ENCODE measurements around the gene L3MBTL2.
A peak's percentile ranks its signal among the peaks of the same experiment; 100 is the strongest.

Gene L3MBTL2

GRCh38 chr22:41238570-41239442 lies 33.7 kb downstream of the L3MBTL2 start:
- peak overlapping the region; percentile 88 for H3K27ac ChIP-seq
- TF ChIP-seq, protein P1, sequence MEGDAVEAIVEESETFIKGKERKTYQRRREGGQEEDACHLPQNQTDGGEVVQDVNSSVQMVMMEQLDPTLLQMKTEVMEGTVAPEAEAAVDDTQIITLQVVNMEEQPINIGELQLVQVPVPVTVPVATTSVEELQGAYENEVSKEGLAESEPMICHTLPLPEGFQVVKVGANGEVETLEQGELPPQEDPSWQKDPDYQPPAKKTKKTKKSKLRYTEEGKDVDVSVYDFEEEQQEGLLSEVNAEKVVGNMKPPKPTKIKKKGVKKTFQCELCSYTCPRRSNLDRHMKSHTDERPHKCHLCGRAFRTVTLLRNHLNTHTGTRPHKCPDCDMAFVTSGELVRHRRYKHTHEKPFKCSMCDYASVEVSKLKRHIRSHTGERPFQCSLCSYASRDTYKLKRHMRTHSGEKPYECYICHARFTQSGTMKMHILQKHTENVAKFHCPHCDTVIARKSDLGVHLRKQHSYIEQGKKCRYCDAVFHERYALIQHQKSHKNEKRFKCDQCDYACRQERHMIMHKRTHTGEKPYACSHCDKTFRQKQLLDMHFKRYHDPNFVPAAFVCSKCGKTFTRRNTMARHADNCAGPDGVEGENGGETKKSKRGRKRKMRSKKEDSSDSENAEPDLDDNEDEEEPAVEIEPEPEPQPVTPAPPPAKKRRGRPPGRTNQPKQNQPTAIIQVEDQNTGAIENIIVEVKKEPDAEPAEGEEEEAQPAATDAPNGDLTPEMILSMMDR (conservative IDR thresholded peaks at IDR 0.05): no peak

DNA sequence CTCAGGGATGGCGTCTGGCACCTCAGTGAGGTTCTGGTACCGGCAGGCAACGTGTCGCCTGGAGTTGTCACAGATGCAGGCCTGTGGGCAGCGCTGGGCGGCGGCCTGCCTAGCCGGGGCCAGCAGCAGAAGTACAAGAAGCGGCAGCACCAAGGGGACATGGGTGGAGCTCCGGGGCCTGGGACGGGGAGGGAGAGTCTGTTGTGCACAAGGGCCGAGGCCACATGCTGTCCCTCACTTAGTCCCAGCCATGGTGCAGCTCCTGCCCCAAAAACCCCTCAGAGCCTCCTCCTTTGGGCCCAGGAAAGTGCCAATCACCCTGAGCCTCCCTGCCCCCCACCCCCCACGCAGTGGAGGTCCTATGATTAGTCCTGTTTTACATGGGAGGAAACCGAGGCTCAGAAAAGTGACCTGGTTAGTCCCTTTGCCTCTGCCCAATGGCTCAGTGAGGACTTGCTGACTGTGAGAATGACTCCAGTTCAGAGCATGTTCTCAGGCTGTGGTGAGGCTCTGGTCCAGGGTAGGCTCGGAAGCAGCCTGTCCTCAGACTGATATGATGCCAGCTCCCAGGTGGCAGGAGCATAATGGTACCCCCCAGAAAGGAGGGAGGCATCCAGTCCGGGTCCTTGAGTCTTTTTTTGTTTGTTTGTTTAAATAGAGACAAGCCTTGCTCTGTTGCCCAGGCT lies 34.5 kb downstream of the L3MBTL2 start:
- TF ChIP-seq, protein P1 (conservative IDR thresholded peaks at IDR 0.05): no peak
- H3K27ac ChIP-seq: no peak overlapping the region

DNA sequence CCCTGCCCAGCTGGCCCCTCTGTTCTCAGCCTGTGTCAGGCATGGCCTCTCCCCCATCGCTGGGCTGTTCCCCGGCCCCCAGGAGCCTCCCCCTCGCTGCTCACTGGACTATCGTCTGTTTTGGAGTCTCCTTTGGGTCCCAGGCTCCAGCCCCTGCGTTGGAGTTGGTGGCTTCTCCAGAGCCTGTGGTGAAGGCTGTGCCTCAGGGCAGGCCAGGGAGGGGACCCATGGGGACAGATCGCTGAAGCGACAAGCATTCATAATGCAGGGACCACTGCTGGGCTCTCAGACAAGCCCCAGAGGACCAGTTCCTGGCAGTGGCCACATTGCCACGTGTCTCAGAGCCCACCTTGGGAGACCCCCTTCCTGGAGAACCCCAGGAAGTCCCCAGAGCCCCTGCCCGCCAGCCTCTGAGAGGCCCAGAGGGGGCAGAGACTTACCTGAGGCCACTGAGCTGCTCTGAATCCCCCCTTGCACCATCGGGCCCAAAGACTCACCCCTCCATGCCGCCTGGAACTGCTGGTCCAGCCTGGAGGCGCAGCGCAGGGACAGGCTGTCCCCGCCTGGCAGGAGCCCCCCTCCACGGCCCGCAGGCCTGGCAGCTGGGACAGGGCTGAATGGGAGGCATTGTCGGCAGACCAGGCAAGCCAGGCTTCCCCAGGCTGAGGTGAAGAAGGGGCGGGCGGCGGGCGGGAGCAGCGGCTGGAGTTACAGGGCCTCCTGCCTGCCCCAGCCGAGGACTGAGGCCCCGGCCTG lies 35.4 kb downstream of the L3MBTL2 start, which contains the start of gene CHADL:
TSS of gene CHADL (minus strand) at position 555 of the 756 bp plus-strand sequence. CDS start at position 505, 50 bp downstream.
- H3K27ac ChIP-seq: no peak within 1 kb of the TSS
- TF ChIP-seq, protein P1 (conservative IDR thresholded peaks at IDR 0.05): no peak

DNA sequence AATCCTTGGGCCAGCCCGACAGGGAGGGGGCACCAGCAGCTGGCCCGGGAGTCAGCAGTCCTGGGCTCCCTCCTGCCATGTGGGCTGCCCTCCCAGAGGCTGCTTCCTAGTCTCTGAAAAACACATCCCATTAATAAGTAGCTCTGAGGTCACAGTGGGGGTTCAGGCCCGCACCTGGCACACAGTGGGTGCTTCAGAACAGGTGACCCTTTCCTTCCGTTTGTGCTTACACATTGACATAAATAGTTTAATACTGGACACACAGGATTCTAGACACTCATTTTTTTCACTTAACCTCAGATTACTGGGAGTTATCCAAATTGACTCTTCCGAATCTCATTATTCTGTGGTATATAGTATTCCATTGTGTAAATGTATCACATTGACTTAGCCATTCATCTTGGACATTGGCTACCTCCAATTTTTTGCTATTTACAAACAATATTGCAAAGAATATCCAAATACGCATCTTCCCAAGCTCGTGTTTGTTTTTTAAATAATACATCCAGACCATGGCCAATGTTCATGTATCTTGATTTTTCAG lies 36.1 kb downstream of the L3MBTL2 start:
- TF ChIP-seq, protein P1 (conservative IDR thresholded peaks at IDR 0.05): no peak

GRCh38 chr22:41242396-41243117 lies 37.4 kb downstream of the L3MBTL2 start:
- H3K27ac ChIP-seq: no peak overlapping the region
- TF ChIP-seq, protein P1 (conservative IDR thresholded peaks at IDR 0.05): no peak

More for the DNA sequence above, 36.1 kb downstream of the L3MBTL2 start:
- no peak overlapping the region for H3K27ac ChIP-seq

DNA sequence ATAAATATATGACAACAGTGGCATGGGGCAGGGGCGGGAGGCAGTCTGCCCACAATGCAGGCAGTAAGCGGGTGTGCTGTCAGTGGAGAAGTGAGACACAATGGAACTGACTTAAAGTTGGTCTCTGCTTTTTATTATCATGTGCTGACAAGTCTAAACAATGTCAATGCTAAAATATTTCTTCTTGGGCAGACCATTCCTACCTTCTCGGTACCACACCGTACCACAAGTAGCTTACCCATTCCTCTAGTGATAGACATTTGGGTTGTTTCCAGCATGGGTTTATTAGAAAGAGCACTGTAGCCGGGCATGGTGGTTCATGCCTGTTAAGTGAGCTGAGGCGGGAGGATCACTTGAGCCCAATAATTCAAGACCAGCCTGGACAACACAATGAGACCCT lies 38.2 kb downstream of the L3MBTL2 start:
- H3K27ac ChIP-seq: no peak overlapping the region
- TF ChIP-seq, protein P1 (conservative IDR thresholded peaks at IDR 0.05): no peak

Measured in VCaP (cell line).